Loucy (cell line): ENCODE data around the gene RASD1.
"Not testable (repeated sequence)": the region's sequence is repeated elsewhere in the genome, so short reads cannot be mapped to it uniquely, and the experiment has no call there.

Experiments used
- H2AFZ ChIP-seq: fragments of 200-600 bp; sonication (generic); 2 replicates; pipeline ENCODE4 v1.6.0; 2016; ENCODE audit warnings: antibody characterized with exemption, mild to moderate bottlenecking, low read length, moderate library complexity
- H3F3A ChIP-seq: fragments of 200-600 bp; 2 replicates; pipeline ENCODE4 v1.6.0; 2016; ENCODE audit warnings: antibody characterized with exemption, low read depth, mild to moderate bottlenecking
- H3K27me3 ChIP-seq: fragments of 200-600 bp; sonication (generic); 2 replicates; pipeline ENCODE4 v1.6.1; 2014; ENCODE audit warnings: low read length, mild to moderate bottlenecking; ENCODE audit not compliant: insufficient read depth, poor library complexity, severe bottlenecking
- H3K36me3 ChIP-seq: fragments of 200-600 bp; sonication (generic); 2 replicates; pipeline ENCODE4 v1.6.1; 2016; ENCODE audit warnings: low read length; ENCODE audit not compliant: insufficient read depth
- H3K4me1 ChIP-seq: fragments of 200-600 bp; sonication (generic); 2 replicates; pipeline ENCODE4 v1.5.1; 2014; ENCODE audit warnings: low read length, mild to moderate bottlenecking; ENCODE audit not compliant: insufficient read depth, poor library complexity, severe bottlenecking
- H3K4me2 ChIP-seq: fragments of 200-600 bp; sonication (generic); 2 replicates; pipeline ENCODE4 v1.6.0; 2014; ENCODE audit warnings: antibody characterized with exemption, low read length, low read depth, mild to moderate bottlenecking; ENCODE audit not compliant: poor library complexity, severe bottlenecking
- H3K4me3 ChIP-seq: fragments of 200-600 bp; sonication (generic); 2 replicates; pipeline ENCODE4 v1.5.1; 2014; ENCODE audit warnings: low read length, mild to moderate bottlenecking, mixed read lengths; ENCODE audit not compliant: poor library complexity, severe bottlenecking
- H3K79me2 ChIP-seq: fragments of 200-600 bp; sonication (generic); 2 replicates; pipeline ENCODE4 v1.6.1; 2014; ENCODE audit warnings: low read length; ENCODE audit not compliant: insufficient read depth
- H3K9ac ChIP-seq: fragments of 200-600 bp; sonication (generic); 2 replicates; pipeline ENCODE4 v1.6.0; 2014; ENCODE audit warnings: mild to moderate bottlenecking, low read depth, low read length, moderate library complexity; ENCODE audit not compliant: poor library complexity, severe bottlenecking
- H3K9me2 ChIP-seq: fragments of 200-600 bp; sonication (generic); replicated peaks from 2 replicates; pipeline ENCODE4 v1.6.1; 2016; ENCODE audit warnings: low read depth, low read length, mixed read lengths
- H3K9me3 ChIP-seq: fragments of 200-600 bp; sonication (generic); 2 replicates; pipeline ENCODE4 v1.6.1; 2014; ENCODE audit warnings: mild to moderate bottlenecking, antibody characterized with exemption, low read length, low read depth; ENCODE audit not compliant: insufficient read depth
- H4K20me1 ChIP-seq: fragments of 200-600 bp; sonication (generic); 2 replicates; pipeline ENCODE4 v1.6.0; 2014; ENCODE audit warnings: antibody characterized with exemption, low read length, mild to moderate bottlenecking; ENCODE audit not compliant: insufficient read depth, poor library complexity, severe bottlenecking
- CTCF ChIP-seq: fragments of 200-600 bp; sonication (generic); conservative IDR thresholded peaks from 2 replicates; pipeline ENCODE4 v1.5.1; 2014; ENCODE audit warnings: mild to moderate bottlenecking, antibody characterized with exemption, low read length
- EZH2phosphoT487 ChIP-seq: fragments of 200-600 bp; IDR thresholded peaks from 2 replicates; pipeline ENCODE4 v1.6.1; 2018; ENCODE audit warnings: antibody characterized with exemption, mild to moderate bottlenecking, moderate library complexity, borderline replicate concordance

Gene RASD1

GRCh38 chr17:17467016-17467415 is 29.2 kb downstream of the RASD1 start:
- no peak overlapping the region for H2AFZ ChIP-seq
- H3K36me3 ChIP-seq: no peaks in the 10 kb centered on the region
- no peak overlapping the region for H3K4me2 ChIP-seq
- H3K79me2 ChIP-seq: no peaks in the 10 kb centered on the region
- no peak for TF ChIP-seq EZH2phosphoT487
- TF ChIP-seq CTCF: no peak
- peaks cover 6% of the 10 kb centered on the region for H3K4me1 ChIP-seq
- no peaks in the 10 kb centered on the region for H3K9me3 ChIP-seq
- H3K4me3 ChIP-seq: no peak overlapping the region
- H3K9ac ChIP-seq: no peak overlapping the region
- H3K9me2 ChIP-seq: no peaks in the 10 kb centered on the region
- H3F3A ChIP-seq: no peaks in the 10 kb centered on the region
- no peaks in the 10 kb centered on the region for H4K20me1 ChIP-seq
- H3K27me3 ChIP-seq: no peaks in the 10 kb centered on the region

DNA sequence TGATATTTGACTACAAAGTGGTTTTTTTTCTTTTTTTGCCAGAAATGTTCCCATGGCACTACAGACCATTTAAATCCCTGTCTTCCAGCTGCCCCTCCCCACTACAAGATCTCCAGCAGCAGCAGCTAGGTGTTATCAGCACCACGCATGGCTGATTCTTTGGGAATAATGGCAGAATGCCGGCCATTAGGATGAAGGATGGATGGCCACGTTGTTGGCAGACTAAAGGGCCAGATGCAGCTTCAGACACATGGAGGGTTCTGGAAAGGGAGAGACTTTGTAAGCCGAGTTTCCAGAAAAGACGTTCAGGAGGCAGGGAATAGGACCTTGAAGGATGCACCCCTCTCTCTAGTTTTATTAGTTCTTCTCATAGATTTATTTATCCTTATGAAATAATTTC is 29.7 kb downstream of the RASD1 start:
- Histone ChIP-seq H3K4me1 (peaks cover 7% of the 10 kb centered on the region), H3K4me3 (no peak overlapping the region), H2AFZ (no peak overlapping the region), H3K79me2 (no peaks in the 10 kb centered on the region), H3F3A (no peaks in the 10 kb centered on the region), H4K20me1 (no peaks in the 10 kb centered on the region), H3K9me3 (no peaks in the 10 kb centered on the region), H3K4me2 (no peak overlapping the region), H3K9ac (no peak overlapping the region), H3K27me3 (no peaks in the 10 kb centered on the region), H3K36me3 (no peaks in the 10 kb centered on the region), H3K9me2 (no peaks in the 10 kb centered on the region)
- TF ChIP-seq CTCF (no peak), EZH2phosphoT487 (no peak)

- not testable (repeated sequence) for H4K20me1 ChIP-seq, H3K4me2 ChIP-seq, H3K36me3 ChIP-seq, H2AFZ ChIP-seq, H3K27me3 ChIP-seq, H3K4me1 ChIP-seq, H3K4me3 ChIP-seq, H3K9ac ChIP-seq, H3K9me2 ChIP-seq, H3F3A ChIP-seq, H3K79me2 ChIP-seq, H3K9me3 ChIP-seq
These were observed 30.3 kb downstream of the RASD1 start for GRCh38 chr17:17465878-17466277.

DNA sequence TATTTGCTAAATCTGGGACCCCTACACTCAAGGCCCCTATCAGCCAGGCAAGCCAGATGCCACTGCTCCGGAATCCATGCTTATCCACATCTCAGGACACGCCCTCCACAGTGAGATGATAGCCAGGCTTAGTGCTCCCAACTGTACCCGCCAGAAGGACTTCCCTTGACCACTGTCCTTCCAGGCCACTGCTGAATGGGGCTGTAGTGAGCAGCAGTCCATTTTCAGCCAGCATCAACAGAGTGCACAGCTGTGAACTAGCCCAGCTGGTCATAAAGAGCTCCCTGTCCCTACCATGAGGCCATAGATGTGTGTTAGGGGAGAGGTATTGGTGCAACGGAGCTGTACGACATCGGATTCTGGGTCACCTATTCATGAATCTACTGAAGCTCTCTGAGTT is 32.4 kb downstream of the RASD1 start:
- TF ChIP-seq EZH2phosphoT487 (no peak), CTCF (no peak)
- Histone ChIP-seq H3K27me3 (no peaks in the 10 kb centered on the region), H3K4me2 (no peak overlapping the region), H3K9me3 (no peaks in the 10 kb centered on the region), H3K4me1 (peaks cover 7% of the 10 kb centered on the region), H4K20me1 (no peaks in the 10 kb centered on the region), H3K4me3 (no peak overlapping the region), H2AFZ (no peak overlapping the region), H3K36me3 (no peaks in the 10 kb centered on the region), H3K79me2 (no peaks in the 10 kb centered on the region), H3K9ac (no peak overlapping the region), H3K9me2 (no peaks in the 10 kb centered on the region), H3F3A (no peaks in the 10 kb centered on the region)
